HepG2 (cell line): ENCODE measurements around the gene NEDD4L. TPM values are rescaled to one million over a fixed set of nuclear protein-coding genes. Genes with fewer than 3 reads are reported as not detected.

Source experiments
- IRF2 ChIP-seq: IDR thresholded peaks from 2 replicates; pipeline ENCODE4 v1.6.1; 2018; ENCODE audit warnings: missing genetic modification reagents, missing compliant biosample characterization
- KDM2A ChIP-seq: sonication (generic); formaldehyde crosslinking; IDR thresholded peaks from 2 replicates; pipeline ENCODE4 v1.4.0; 2020; ENCODE audit warnings: low read depth, missing genetic modification reagents, borderline replicate concordance
- MAFK ChIP-seq, 2 experiments: IDR thresholded peaks in 1 of 2; conservative IDR thresholded peaks in 1 of 2; 2 replicates each; pipeline ENCODE4 v1.6.1; 2011; ENCODE audit warnings: improper control_type of control experiment in 2 of 2, low read length in 2 of 2
- RARG ChIP-seq: sonication (generic); formaldehyde crosslinking; IDR thresholded peaks from 2 replicates; pipeline ENCODE4 v1.4.0; 2020; ENCODE audit warnings: low read depth, mild to moderate bottlenecking, missing genetic modification reagents
- SATB2 ChIP-seq: sonication (generic); formaldehyde crosslinking; IDR thresholded peaks from 2 replicates; pipeline ENCODE4 v1.5.0; 2020; ENCODE audit warnings: missing genetic modification reagents
- ZFP41 ChIP-seq: sonication (generic); formaldehyde crosslinking; IDR thresholded peaks from 2 replicates; pipeline ENCODE4 v1.4.0; 2020; ENCODE audit warnings: mild to moderate bottlenecking, missing genetic modification reagents, borderline replicate concordance
- ZNF20 ChIP-seq: sonication (generic); formaldehyde crosslinking; IDR thresholded peaks from 2 replicates; pipeline ENCODE4 v1.4.0; 2020; ENCODE audit warnings: mild to moderate bottlenecking, moderate library complexity, missing genetic modification reagents
- ZNF317 ChIP-seq: sonication (generic); formaldehyde crosslinking; IDR thresholded peaks from 2 replicates; pipeline ENCODE4 v1.5.0; 2020; ENCODE audit warnings: mild to moderate bottlenecking, missing genetic modification reagents
- ZNF432 ChIP-seq: sonication (generic); formaldehyde crosslinking; IDR thresholded peaks from 2 replicates; pipeline ENCODE4 v1.5.0; 2020; ENCODE audit warnings: missing genetic modification reagents, mild to moderate bottlenecking, borderline replicate concordance
- ZNF780A ChIP-seq: sonication (generic); formaldehyde crosslinking; IDR thresholded peaks from 2 replicates; pipeline ENCODE4 v1.8.0; 2022; ENCODE audit warnings: mild to moderate bottlenecking, missing genetic modification reagents, moderate library complexity
- ZNF792 ChIP-seq: IDR thresholded peaks from 2 replicates; pipeline ENCODE4 v1.6.1; 2016
- polyA plus RNA-seq, 8 experiments: library from polyadenylated mRNA; depleted of rRNA in 3 of 8; stranded (reverse) in 7 of 8; unstranded in 1 of 8; fragments of >200 nt; fragmentation: Illumina TruSeq in 4 of 8; extraction: Trizol in 4 of 8; gene quantifications; 2 replicates each; pipeline versions ENCODE4 v1.2.1 to v1.2.3, GENCODE V29; 2011 to 2016; ENCODE audit warnings: low read depth in 4 of 8, missing spikeins in 1 of 8, mixed read lengths in 1 of 8; ENCODE audit not compliant: insufficient read depth in 1 of 8
- total RNA-seq, 5 experiments: library from RNA; depleted of rRNA; stranded (reverse); fragments of >200 nt; fragmentation: Illumina TruSeq; extraction: Trizol; gene quantifications; 2 replicates each; pipeline ENCODE4 v1.2.3, GENCODE V29; 2016; ENCODE audit warnings: low read depth in 1 of 5
- TF ChIP-seq, protein P1 (sequence below): sonication (generic); formaldehyde crosslinking; IDR thresholded peaks from 2 replicates; pipeline ENCODE4 v1.4.0; 2020; ENCODE audit warnings: missing genetic modification reagents
- TF ChIP-seq, protein P2 (sequence below): sonication (generic); formaldehyde crosslinking; conservative IDR thresholded peaks from 2 replicates; pipeline ENCODE4 v1.4.0; 2020; ENCODE audit warnings: mild to moderate bottlenecking, missing genetic modification reagents, moderate library complexity
- TF ChIP-seq, protein P3 (sequence below): sonication (generic); formaldehyde crosslinking; IDR thresholded peaks from 2 replicates; pipeline ENCODE4 v1.8.0; 2022; ENCODE audit warnings: missing genetic modification reagents, low read depth, mild to moderate bottlenecking, borderline replicate concordance
- TF ChIP-seq, protein P4 (sequence below): sonication (generic); formaldehyde crosslinking; IDR thresholded peaks from 2 replicates; pipeline ENCODE4; 2020; ENCODE audit warnings: missing genetic modification reagents, mild to moderate bottlenecking, borderline replicate concordance
- TF ChIP-seq, protein P5 (sequence below): sonication (generic); formaldehyde crosslinking; IDR thresholded peaks from 2 replicates; pipeline ENCODE4 v1.4.0; 2020; ENCODE audit warnings: low read depth, mild to moderate bottlenecking, missing genetic modification reagents

The NEDD4L gene
- total and polyA plus RNA-seq, 2 of the 13 experiments (the other 11 are each of a cell fraction or from before 2014, with no cell fraction given) = 168 to 390 TPM

DNA sequence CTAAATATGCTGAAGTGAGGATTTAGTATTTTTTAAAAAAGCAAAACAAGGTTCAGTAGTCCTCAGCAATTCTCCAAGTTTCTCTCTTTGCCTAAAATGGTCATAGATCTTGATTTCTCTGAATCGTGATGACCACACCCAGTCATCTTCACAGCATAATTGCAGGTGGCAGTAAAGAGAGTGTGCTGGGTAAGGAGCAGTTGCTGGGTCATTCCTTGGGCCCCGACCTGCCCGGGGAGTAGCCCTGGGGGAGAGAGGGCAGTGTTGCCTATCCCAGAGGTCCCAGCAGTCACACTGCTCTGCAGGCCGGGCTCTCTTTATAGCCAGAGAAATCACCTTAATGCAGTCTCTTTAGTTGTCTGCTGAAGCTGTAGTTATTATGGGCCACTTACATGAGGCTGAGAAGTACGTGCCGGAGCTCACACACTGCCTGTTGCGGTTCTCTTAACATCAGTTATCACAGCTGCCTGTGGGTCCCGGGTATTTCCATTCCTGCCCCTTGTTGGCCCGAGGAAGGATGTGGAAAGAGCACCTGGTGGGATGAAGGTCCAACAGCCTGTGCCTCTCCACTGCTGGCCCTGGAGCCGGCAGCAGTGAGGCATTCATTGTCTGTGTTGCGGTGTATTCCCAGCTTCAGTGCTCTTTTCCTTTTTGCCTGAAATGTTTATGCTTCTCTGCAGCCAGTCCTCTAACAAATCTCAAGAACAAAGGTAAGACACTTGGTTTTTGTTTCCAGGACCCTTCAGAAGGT, 354.8 kb downstream of the NEDD4L start (continued):
- TF ChIP-seq, protein P1, sequence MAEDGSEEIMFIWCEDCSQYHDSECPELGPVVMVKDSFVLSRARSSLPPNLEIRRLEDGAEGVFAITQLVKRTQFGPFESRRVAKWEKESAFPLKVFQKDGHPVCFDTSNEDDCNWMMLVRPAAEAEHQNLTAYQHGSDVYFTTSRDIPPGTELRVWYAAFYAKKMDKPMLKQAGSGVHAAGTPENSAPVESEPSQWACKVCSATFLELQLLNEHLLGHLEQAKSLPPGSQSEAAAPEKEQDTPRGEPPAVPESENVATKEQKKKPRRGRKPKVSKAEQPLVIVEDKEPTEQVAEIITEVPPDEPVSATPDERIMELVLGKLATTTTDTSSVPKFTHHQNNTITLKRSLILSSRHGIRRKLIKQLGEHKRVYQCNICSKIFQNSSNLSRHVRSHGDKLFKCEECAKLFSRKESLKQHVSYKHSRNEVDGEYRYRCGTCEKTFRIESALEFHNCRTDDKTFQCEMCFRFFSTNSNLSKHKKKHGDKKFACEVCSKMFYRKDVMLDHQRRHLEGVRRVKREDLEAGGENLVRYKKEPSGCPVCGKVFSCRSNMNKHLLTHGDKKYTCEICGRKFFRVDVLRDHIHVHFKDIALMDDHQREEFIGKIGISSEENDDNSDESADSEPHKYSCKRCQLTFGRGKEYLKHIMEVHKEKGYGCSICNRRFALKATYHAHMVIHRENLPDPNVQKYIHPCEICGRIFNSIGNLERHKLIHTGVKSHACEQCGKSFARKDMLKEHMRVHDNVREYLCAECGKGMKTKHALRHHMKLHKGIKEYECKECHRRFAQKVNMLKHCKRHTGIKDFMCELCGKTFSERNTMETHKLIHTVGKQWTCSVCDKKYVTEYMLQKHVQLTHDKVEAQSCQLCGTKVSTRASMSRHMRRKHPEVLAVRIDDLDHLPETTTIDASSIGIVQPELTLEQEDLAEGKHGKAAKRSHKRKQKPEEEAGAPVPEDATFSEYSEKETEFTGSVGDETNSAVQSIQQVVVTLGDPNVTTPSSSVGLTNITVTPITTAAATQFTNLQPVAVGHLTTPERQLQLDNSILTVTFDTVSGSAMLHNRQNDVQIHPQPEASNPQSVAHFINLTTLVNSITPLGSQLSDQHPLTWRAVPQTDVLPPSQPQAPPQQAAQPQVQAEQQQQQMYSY (CRISPR knock-in tag) = no peak
- TF ChIP-seq ZNF780A = 0 out of 2 replicates have a peak, but pooled peaks have one; percentile 30
- no peak for TF ChIP-seq ZNF432 (CRISPR knock-in tag)
- TF ChIP-seq RARG = 0 out of 2 replicates have a peak, but pooled peaks have one; percentile 42
- 0 out of 2 replicates have a peak, but pooled peaks have one; percentile 29 for TF ChIP-seq ZNF792 (CRISPR knock-in tag)
- TF ChIP-seq, protein P2, sequence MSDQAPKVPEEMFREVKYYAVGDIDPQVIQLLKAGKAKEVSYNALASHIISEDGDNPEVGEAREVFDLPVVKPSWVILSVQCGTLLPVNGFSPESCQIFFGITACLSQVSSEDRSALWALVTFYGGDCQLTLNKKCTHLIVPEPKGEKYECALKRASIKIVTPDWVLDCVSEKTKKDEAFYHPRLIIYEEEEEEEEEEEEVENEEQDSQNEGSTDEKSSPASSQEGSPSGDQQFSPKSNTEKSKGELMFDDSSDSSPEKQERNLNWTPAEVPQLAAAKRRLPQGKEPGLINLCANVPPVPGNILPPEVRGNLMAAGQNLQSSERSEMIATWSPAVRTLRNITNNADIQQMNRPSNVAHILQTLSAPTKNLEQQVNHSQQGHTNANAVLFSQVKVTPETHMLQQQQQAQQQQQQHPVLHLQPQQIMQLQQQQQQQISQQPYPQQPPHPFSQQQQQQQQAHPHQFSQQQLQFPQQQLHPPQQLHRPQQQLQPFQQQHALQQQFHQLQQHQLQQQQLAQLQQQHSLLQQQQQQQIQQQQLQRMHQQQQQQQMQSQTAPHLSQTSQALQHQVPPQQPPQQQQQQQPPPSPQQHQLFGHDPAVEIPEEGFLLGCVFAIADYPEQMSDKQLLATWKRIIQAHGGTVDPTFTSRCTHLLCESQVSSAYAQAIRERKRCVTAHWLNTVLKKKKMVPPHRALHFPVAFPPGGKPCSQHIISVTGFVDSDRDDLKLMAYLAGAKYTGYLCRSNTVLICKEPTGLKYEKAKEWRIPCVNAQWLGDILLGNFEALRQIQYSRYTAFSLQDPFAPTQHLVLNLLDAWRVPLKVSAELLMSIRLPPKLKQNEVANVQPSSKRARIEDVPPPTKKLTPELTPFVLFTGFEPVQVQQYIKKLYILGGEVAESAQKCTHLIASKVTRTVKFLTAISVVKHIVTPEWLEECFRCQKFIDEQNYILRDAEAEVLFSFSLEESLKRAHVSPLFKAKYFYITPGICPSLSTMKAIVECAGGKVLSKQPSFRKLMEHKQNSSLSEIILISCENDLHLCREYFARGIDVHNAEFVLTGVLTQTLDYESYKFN (CRISPR knock-in tag) = 0 out of 2 replicates have a peak, but pooled peaks have one; percentile 56
- TF ChIP-seq KDM2A (CRISPR knock-in tag) = peak; percentile 65; the same call in 1 of the 2 replicates
- no peak for TF ChIP-seq ZNF20 (CRISPR knock-in tag)
- peak; percentile 32; the same call in 1 of the 2 replicates for TF ChIP-seq IRF2 (CRISPR knock-in tag)
- TF ChIP-seq, protein P3, sequence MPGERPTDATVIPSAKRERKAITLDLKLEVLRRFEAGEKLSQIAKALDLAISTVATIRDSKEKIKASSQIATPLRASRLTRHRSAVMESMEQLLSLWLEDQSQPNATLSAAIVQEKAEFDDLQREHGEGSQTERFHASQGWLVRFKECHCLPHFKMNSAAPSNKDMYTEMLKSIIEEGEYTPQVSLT (CRISPR knock-in tag) = no peak
- TF ChIP-seq, protein P4, sequence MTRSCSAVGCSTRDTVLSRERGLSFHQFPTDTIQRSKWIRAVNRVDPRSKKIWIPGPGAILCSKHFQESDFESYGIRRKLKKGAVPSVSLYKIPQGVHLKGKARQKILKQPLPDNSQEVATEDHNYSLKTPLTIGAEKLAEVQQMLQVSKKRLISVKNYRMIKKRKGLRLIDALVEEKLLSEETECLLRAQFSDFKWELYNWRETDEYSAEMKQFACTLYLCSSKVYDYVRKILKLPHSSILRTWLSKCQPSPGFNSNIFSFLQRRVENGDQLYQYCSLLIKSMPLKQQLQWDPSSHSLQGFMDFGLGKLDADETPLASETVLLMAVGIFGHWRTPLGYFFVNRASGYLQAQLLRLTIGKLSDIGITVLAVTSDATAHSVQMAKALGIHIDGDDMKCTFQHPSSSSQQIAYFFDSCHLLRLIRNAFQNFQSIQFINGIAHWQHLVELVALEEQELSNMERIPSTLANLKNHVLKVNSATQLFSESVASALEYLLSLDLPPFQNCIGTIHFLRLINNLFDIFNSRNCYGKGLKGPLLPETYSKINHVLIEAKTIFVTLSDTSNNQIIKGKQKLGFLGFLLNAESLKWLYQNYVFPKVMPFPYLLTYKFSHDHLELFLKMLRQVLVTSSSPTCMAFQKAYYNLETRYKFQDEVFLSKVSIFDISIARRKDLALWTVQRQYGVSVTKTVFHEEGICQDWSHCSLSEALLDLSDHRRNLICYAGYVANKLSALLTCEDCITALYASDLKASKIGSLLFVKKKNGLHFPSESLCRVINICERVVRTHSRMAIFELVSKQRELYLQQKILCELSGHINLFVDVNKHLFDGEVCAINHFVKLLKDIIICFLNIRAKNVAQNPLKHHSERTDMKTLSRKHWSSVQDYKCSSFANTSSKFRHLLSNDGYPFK (CRISPR knock-in tag) = peak; percentile 68; the same call in 1 of the 2 replicates
- 0 out of 4 replicates have a peak, but pooled peaks of 1 of the 2 experiments have one; percentile 3 for TF ChIP-seq MAFK (conservative IDR thresholded peaks at IDR 0.05 in 1 of 2, IDR thresholded peaks at IDR 0.05 in 1 of 2; ENCODE audit: low read length in 2 of 2)
- TF ChIP-seq SATB2 (CRISPR knock-in tag) = no peak
- peak; percentile 43; the same call in 1 of the 2 replicates for TF ChIP-seq ZNF317 (CRISPR knock-in tag)
- no peak for TF ChIP-seq ZFP41 (CRISPR knock-in tag)
- TF ChIP-seq, protein P5, sequence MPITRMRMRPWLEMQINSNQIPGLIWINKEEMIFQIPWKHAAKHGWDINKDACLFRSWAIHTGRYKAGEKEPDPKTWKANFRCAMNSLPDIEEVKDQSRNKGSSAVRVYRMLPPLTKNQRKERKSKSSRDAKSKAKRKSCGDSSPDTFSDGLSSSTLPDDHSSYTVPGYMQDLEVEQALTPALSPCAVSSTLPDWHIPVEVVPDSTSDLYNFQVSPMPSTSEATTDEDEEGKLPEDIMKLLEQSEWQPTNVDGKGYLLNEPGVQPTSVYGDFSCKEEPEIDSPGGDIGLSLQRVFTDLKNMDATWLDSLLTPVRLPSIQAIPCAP (CRISPR knock-in tag) = 0 out of 2 replicates have a peak, but pooled peaks have one; percentile 51
